Measurements from ENCODE around the gene SFMBT2.

The SFMBT2 gene

GRCh38 chr10:7410862-7411670, at the start of gene SFMBT2:
SFMBT2 (minus strand) TSS chr10:7411034; CDS start chr10:7381898, 29,136 bp downstream.
- no peak for FAIRE-seq

- FAIRE-seq = no peak
Measured at GRCh38 chr10:7460006-7460405, 49.2 kb upstream of the SFMBT2 start.

- no peak for FAIRE-seq
Measured at GRCh38 chr10:7458556-7458955, 47.7 kb upstream of the SFMBT2 start.

GRCh38 chr10:7457478-7458316, 46.9 kb upstream of the SFMBT2 start:
- FAIRE-seq = no peak

GRCh38 chr10:7449063-7449695, 38.3 kb upstream of the SFMBT2 start:
- FAIRE-seq = no peak

- FAIRE-seq = no peak
Measured at GRCh38 chr10:7445474-7446185, 34.8 kb upstream of the SFMBT2 start.

- no peak for FAIRE-seq
Measured at GRCh38 chr10:7444551-7445121, 33.8 kb upstream of the SFMBT2 start.

GRCh38 chr10:7443036-7443435, 32.2 kb upstream of the SFMBT2 start:
- no peak for FAIRE-seq

- FAIRE-seq = no peak
Measured at GRCh38 chr10:7441403-7442147, 30.7 kb upstream of the SFMBT2 start.

GRCh38 chr10:7439696-7440095, 28.9 kb upstream of the SFMBT2 start:
- FAIRE-seq = no peak

- no peak for FAIRE-seq
Measured at GRCh38 chr10:7438196-7438986, 27.6 kb upstream of the SFMBT2 start.

GRCh38 chr10:7436490-7437100, 25.8 kb upstream of the SFMBT2 start:
- FAIRE-seq = no peak

- no peak for FAIRE-seq
Measured at GRCh38 chr10:7435674-7436073, 24.8 kb upstream of the SFMBT2 start.

- no peak for FAIRE-seq
Measured at GRCh38 chr10:7434378-7434777, 23.5 kb upstream of the SFMBT2 start.

GRCh38 chr10:7433861-7434260, 23.0 kb upstream of the SFMBT2 start:
- no peak for FAIRE-seq

- no peak for FAIRE-seq
Measured at GRCh38 chr10:7432884-7433726, 22.3 kb upstream of the SFMBT2 start.

GRCh38 chr10:7428673-7429350, 18.0 kb upstream of the SFMBT2 start:
- no peak for FAIRE-seq

GRCh38 chr10:7426349-7426748, 15.5 kb upstream of the SFMBT2 start:
- no peak for FAIRE-seq

- no peak for FAIRE-seq
Measured at GRCh38 chr10:7425691-7426090, 14.9 kb upstream of the SFMBT2 start.
